CD4-positive, alpha-beta T cell (primary cell): ENCODE results near the gene NFAM1. TPM values are rescaled to one million over a fixed set of nuclear protein-coding genes. Genes with fewer than 3 reads are reported as not detected.
A peak's percentile ranks its signal among the peaks of the same experiment; 100 is the strongest.

Experiments used
- ATAC-seq: fragments of 200-7000 bp; cut with Tn5 transposase; one replicate; pipeline ENCODE4 v1.10.0; 2022; ENCODE audit warnings: mild to moderate bottlenecking; ENCODE audit not compliant: poor library complexity
- CTCF ChIA-PET: fragments of 350-600 bp; sonication (Branson Sonifier 250); formaldehyde crosslinking; loops from one replicate; lab custom pipeline; 2021; ENCODE audit warnings: antibody characterized with exemption, inconsistent platforms; lab: Charles Lee
- POLR2A ChIA-PET: fragments of 350-600 bp; sonication (Branson Sonifier 250); formaldehyde crosslinking; loops from one replicate; lab custom pipeline; 2021; ENCODE audit warnings: antibody characterized with exemption, inconsistent platforms; lab: Charles Lee
- DNase-seq, 14 experiments: peaks; one replicate each; pipeline ENCODE4 v3.0.0-alpha.2; 2013 to 2020; ENCODE audit warnings: mixed read lengths in 2 of 14
- H3K27ac ChIP-seq, 2 donors: one replicate each; pipeline versions ENCODE4 v1.5.1 to v1.7.0; 2013; ENCODE audit warnings: low read length in 2 of 2, low read depth in 1 of 2, mild to moderate bottlenecking in 1 of 2
- H3K27me3 ChIP-seq, 2 experiments: 1 replicate in 1 of 2; 2 replicates in 1 of 2; pipeline versions ENCODE4 v1.6.1 to v1.7.0; 2013; ENCODE audit warnings: low read length in 2 of 2, control low read depth in 1 of 2, mild to moderate bottlenecking in 1 of 2, moderate library complexity in 1 of 2; ENCODE audit not compliant: insufficient read depth in 2 of 2, control insufficient read depth in 1 of 2
- H3K36me3 ChIP-seq: one replicate; pipeline ENCODE4 v1.6.1; 2013; ENCODE audit warnings: low read length, control low read depth; ENCODE audit not compliant: insufficient read depth
- H3K4me1 ChIP-seq: one replicate; pipeline ENCODE4 v1.6.1; 2013; ENCODE audit warnings: low read length, control low read depth; ENCODE audit not compliant: insufficient read depth
- H3K4me3 ChIP-seq: one replicate; pipeline ENCODE4 v1.5.1; 2013; ENCODE audit warnings: mild to moderate bottlenecking, low read length, moderate library complexity
- H3K9me3 ChIP-seq, 2 experiments: 1 replicate in 1 of 2; 2 replicates in 1 of 2; pipeline versions ENCODE4 v1.6.1 to v1.7.0; 2013; ENCODE audit warnings: low read length in 2 of 2, mild to moderate bottlenecking in 2 of 2, control low read depth in 1 of 2, moderate library complexity in 1 of 2; ENCODE audit not compliant: control insufficient read depth in 1 of 2, insufficient read depth in 1 of 2
- H3K27ac Mint-ChIP-seq: one replicate; pipeline ENCODE4 v1.8.0; 2020; ENCODE audit warnings: mixed read lengths
- H3K27me3 Mint-ChIP-seq: one replicate; pipeline ENCODE4 v1.8.0; 2021; ENCODE audit warnings: mixed read lengths
- H3K36me3 Mint-ChIP-seq: one replicate; pipeline ENCODE4 v1.8.0; 2021; ENCODE audit warnings: low read depth, mixed read lengths
- H3K4me1 Mint-ChIP-seq: one replicate; pipeline ENCODE4 v1.8.0; 2021; ENCODE audit warnings: low read depth, mixed read lengths
- H3K4me3 Mint-ChIP-seq: one replicate; pipeline ENCODE4 v1.8.0; 2020; ENCODE audit warnings: mild to moderate bottlenecking, mixed read lengths
- H3K9me3 Mint-ChIP-seq: one replicate; pipeline ENCODE4 v1.8.0; 2020; ENCODE audit warnings: mixed read lengths
- intact Hi-C, 2 experiments: fragments of 100-400 bp; cut with DNase I in 1 of 2; cut with micrococcal nuclease in 1 of 2; formaldehyde crosslinking; loops; one replicate each; pipeline versions ENCODE4 v1.15.1 to v1.9.0; 2023 to 2025; cut with DNase I, micrococcal nuclease
- total RNA-seq, 174 experiments: library from RNA in 2 of 174; stranded (reverse) in 2 of 174; gene quantifications; one replicate each; pipeline ENCODE4 v1.2.3 and lab custom pipeline; 2021 to 2026
- TF ChIP-seq, protein P1 (sequence below): fragments of 200-600 bp; IDR thresholded peaks from one replicate; pipeline ENCODE4 v1.8.0; 2022; ENCODE audit warnings: antibody characterized with exemption, mild to moderate bottlenecking

Gene NFAM1
- total RNA-seq, 2 experiments from 2014 or later = 0.34 to 0.38 TPM

DNA sequence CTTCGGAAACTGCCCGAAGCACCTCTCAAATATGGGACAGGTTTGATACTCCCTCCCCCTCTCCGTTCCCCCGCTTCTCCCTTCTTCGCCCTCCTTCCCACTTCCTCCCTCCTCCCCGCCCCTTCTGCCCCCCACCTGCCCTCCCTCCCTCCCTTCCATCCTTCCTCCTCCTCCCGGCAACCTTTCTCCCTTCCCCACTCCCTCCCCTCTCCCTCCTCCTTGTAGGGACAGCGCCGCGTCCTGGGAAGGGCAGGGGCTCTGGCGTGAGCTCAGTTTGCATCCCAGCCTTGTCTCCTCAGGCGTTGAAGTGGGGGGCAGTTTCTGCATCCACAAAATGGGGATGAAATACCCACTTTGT, 6.1 kb upstream of the NFAM1 start:
- Mint-ChIP-seq H3K9me3 (no peaks in the 10 kb centered on the region), H3K4me1 (peaks cover 15% of the 10 kb centered on the region), H3K27me3 (no peaks in the 10 kb centered on the region), H3K4me3 (peak overlapping the region; percentile 38), H3K27ac (no peak overlapping the region), H3K36me3 (no peaks in the 10 kb centered on the region)
- intact Hi-C loops = loop anchor here (5.0 kb wide), 2 partner anchors 161 to 616 kb away; no protein-coding TSS in a partner anchor
- no peaks in the 10 kb centered on the region for H3K36me3 ChIP-seq
- CTCF ChIA-PET = interaction anchor here (0.7 to 3.0 kb wide), 5 partner anchors 160 to 347 kb away, joined by 3 to 12 read pairs (median 3); partner anchors contain the start of gene NDUFA6
- POLR2A ChIA-PET = interaction anchor here (1.1 kb wide), 1 partner anchor 347 kb away, joined by 5 read pairs; the partner anchor contains the start of gene NDUFA6
- H3K27me3 ChIP-seq = peaks cover 0 to 3% of the 10 kb centered on the region in 2 experiments
- TF ChIP-seq, protein P1, sequence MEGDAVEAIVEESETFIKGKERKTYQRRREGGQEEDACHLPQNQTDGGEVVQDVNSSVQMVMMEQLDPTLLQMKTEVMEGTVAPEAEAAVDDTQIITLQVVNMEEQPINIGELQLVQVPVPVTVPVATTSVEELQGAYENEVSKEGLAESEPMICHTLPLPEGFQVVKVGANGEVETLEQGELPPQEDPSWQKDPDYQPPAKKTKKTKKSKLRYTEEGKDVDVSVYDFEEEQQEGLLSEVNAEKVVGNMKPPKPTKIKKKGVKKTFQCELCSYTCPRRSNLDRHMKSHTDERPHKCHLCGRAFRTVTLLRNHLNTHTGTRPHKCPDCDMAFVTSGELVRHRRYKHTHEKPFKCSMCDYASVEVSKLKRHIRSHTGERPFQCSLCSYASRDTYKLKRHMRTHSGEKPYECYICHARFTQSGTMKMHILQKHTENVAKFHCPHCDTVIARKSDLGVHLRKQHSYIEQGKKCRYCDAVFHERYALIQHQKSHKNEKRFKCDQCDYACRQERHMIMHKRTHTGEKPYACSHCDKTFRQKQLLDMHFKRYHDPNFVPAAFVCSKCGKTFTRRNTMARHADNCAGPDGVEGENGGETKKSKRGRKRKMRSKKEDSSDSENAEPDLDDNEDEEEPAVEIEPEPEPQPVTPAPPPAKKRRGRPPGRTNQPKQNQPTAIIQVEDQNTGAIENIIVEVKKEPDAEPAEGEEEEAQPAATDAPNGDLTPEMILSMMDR = no peak
- H3K4me1 ChIP-seq = peaks cover 11% of the 10 kb centered on the region
- no peaks in the 10 kb centered on the region for H3K9me3 ChIP-seq
- H3K27ac ChIP-seq = no peak overlapping the region
- DNase-seq (no peak), ATAC-seq (no peak)
- no peak overlapping the region for H3K4me3 ChIP-seq

DNA sequence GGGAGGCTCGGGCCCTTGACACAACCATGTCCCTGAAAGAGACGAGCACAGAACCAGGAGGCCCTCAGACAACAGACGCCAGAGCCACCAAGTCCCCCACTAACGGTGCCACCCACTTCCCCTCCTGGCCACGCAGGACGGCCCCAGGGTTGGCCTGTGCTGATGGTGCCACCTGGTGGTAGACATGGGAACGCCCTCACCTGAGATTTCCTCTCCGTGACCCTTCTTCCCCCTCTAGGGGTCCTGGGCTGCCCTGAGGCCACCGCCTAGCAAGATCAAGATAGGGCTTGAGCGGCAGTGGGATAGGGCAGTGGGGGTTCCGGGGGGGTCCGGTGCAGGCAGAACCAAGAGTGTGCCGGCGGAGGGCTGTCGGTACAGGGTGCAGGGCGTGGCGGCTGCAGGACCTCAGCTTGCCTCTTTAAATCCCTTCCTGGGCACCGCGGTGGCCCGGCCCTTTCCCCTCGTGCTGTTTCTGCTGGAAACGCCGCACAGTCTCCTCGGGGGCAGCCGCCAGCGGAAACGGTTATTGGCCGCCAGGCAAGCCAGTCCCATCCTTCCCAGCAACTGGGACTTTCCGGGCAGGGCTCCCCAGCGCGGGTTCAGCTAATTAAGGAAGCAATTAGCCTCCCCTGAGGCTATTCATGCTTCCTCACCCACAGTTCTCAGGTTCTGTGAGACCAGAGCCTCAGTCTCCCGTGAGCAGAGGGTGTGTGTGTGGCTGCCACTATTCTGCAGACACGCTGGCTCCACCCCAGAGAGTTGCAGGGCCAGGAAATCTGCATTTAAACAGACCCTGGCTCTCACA, 5.5 kb upstream of the NFAM1 start:
- peak overlapping the region; percentile 64 for H3K4me3 ChIP-seq
- no peaks in the 10 kb centered on the region for H3K9me3 ChIP-seq
- ATAC-seq = peak; percentile 97

DNA sequence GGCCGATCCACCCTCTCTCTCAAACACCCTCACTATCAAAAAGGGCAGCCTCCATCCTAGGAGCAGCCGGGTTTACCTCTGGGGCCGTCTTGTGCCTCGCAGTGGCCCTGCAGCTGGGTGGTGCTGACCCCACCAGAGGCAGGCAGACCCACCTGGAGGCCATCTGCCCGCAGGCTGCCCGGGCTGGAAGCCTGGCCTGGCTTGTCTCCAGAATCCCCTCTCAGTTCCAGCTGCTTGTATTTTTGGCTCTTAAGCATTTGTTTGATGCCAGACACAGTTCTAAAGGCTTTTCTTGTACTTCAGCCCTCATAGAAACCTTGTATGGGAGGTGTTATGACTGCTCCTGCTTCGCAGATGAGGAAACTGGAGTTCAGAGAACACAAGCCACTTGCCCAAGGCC, 4.2 kb upstream of the NFAM1 start:
- Mint-ChIP-seq H3K4me1 (peaks cover 8% of the 10 kb centered on the region), H3K9me3 (no peaks in the 10 kb centered on the region), H3K27ac (no peak overlapping the region), H3K4me3 (no peak overlapping the region), H3K36me3 (no peaks in the 10 kb centered on the region), H3K27me3 (peaks cover 4% of the 10 kb centered on the region)
- intact Hi-C loops = loop anchor here (2.0 to 5.0 kb wide), 4 partner anchors 68 to 614 kb away; no protein-coding TSS in a partner anchor
- no peak for ATAC-seq
- no peaks in the 10 kb centered on the region for H3K9me3 ChIP-seq
- POLR2A ChIA-PET = interaction anchor here (1.3 kb wide), 1 partner anchor 158 kb away, joined by 5 read pairs; no protein-coding TSS in a partner anchor
- CTCF ChIA-PET = interaction anchor here (0.7 to 1.5 kb wide), 2 partner anchors 91 to 267 kb away, joined by 3 to 6 read pairs; no protein-coding TSS in a partner anchor
- no peak overlapping the region for H3K27ac ChIP-seq
- TF ChIP-seq, protein P1 = no peak
- no peaks in the 10 kb centered on the region for H3K36me3 ChIP-seq
- H3K27me3 ChIP-seq = peaks cover 3 to 7% of the 10 kb centered on the region in 2 experiments
- no peak for DNase-seq
- peaks cover 11% of the 10 kb centered on the region for H3K4me1 ChIP-seq
- no peak overlapping the region for H3K4me3 ChIP-seq

More for the DNA sequence above, 5.5 kb upstream of the NFAM1 start:
- H3K4me3 Mint-ChIP-seq = peak overlapping the region; percentile 74
- ChIA-PET CTCF (interaction anchor here (0.7 to 3.0 kb wide), 7 partner anchors 160 to 347 kb away, joined by 3 to 12 read pairs (median 3); partner anchors contain the start of gene NDUFA6), POLR2A (interaction anchor here (1.1 kb wide), 1 partner anchor 347 kb away, joined by 5 read pairs; the partner anchor contains the start of gene NDUFA6)
- no peaks in the 10 kb centered on the region for H3K36me3 Mint-ChIP-seq
- TF ChIP-seq, protein P1 = peak; percentile 96
- Histone ChIP-seq H3K4me1 (peaks cover 11% of the 10 kb centered on the region), H3K27ac (no peak overlapping the region), H3K36me3 (no peaks in the 10 kb centered on the region), H3K27me3 (peaks cover 0 to 3% of the 10 kb centered on the region in 2 experiments)
- DNase-seq = peak; percentile 74 to 90 (median 84)
- no peaks in the 10 kb centered on the region for H3K9me3 Mint-ChIP-seq
- H3K27ac Mint-ChIP-seq = no peak overlapping the region
- peaks cover 10% of the 10 kb centered on the region for H3K4me1 Mint-ChIP-seq
- H3K27me3 Mint-ChIP-seq = no peaks in the 10 kb centered on the region
- intact Hi-C loops = loop anchor here (1.0 to 5.0 kb wide), 8 partner anchors 69 to 615 kb away; no protein-coding TSS in a partner anchor
